Activated T-cell treated with anti-CD3 and anti-CD28 coated beads, Interleukin-2, amount 50 U/mL, for 4 hours (primary cell): ENCODE results near the gene ARMC2. TPM values are rescaled to one million over a fixed set of nuclear protein-coding genes. Genes with fewer than 3 reads are reported as not detected.
"Not testable (repeated sequence)": the region's sequence is repeated elsewhere in the genome, so short reads cannot be mapped to it uniquely, and the experiment has no call there.

ENCODE experiments used
- ATAC-seq, 2 donors: fragments of 200-7000 bp; cut with Tn5 transposase; one replicate each; pipeline ENCODE4 v1.10.0; 2021
- DNase-seq: peaks from one replicate; pipeline ENCODE4 v3.0.0-alpha.2; 2020
- H3K27me3 Mint-ChIP-seq: one replicate; pipeline ENCODE4 v1.8.0; 2021; ENCODE audit warnings: low read depth, mixed read lengths
- H3K36me3 Mint-ChIP-seq: one replicate; pipeline ENCODE4 v1.8.0; 2022; ENCODE audit warnings: mixed read lengths; ENCODE audit not compliant: insufficient read depth
- H3K4me1 Mint-ChIP-seq: one replicate; pipeline ENCODE4 v1.8.0; 2021; ENCODE audit warnings: low read depth, mixed read lengths
- H3K4me3 Mint-ChIP-seq: one replicate; pipeline ENCODE4 v1.8.0; 2021; ENCODE audit warnings: mild to moderate bottlenecking, moderate library complexity, mixed read lengths
- H3K9me3 Mint-ChIP-seq: one replicate; pipeline ENCODE4 v1.8.0; 2021; ENCODE audit warnings: mixed read lengths
- total RNA-seq, 3 donors: library from RNA; stranded (reverse); gene quantifications; one replicate each; pipeline ENCODE4 v1.2.1, GENCODE V29; 2021

ARMC2 gene
- total RNA-seq, 3 donors from 2014 or later, result 2.2 to 2.8 (median 2.3) TPM

GRCh38 chr6:108890898-108891297 lies 42.7 kb downstream of the ARMC2 start:
- not testable (repeated sequence) for H3K4me3 Mint-ChIP-seq, ATAC-seq, H3K9me3 Mint-ChIP-seq, H3K36me3 Mint-ChIP-seq, H3K27me3 Mint-ChIP-seq, DNase-seq
- H3K4me1 Mint-ChIP-seq, result peaks cover 13% of the 10 kb centered on the region

- peaks cover 33% of the 10 kb centered on the region for H3K4me1 Mint-ChIP-seq
- DNase-seq (no peak), ATAC-seq (peak in 1 of 2 donors; percentile 48)
- no peaks in the 10 kb centered on the region for H3K9me3 Mint-ChIP-seq
- no peaks in the 10 kb centered on the region for H3K27me3 Mint-ChIP-seq
- no peaks in the 10 kb centered on the region for H3K36me3 Mint-ChIP-seq
- H3K4me3 Mint-ChIP-seq, result no peak overlapping the region
These were observed 47.3 kb downstream of the ARMC2 start for GRCh38 chr6:108895571-108895970.

GRCh38 chr6:108896111-108896661 lies 48.0 kb downstream of the ARMC2 start:
- DNase-seq (no peak), ATAC-seq (peak in 1 of 2 donors; percentile 70)
- H3K4me1 Mint-ChIP-seq, result peaks cover 35% of the 10 kb centered on the region
- no peak overlapping the region for H3K4me3 Mint-ChIP-seq
- H3K27me3 Mint-ChIP-seq, result no peaks in the 10 kb centered on the region
- no peaks in the 10 kb centered on the region for H3K36me3 Mint-ChIP-seq
- no peaks in the 10 kb centered on the region for H3K9me3 Mint-ChIP-seq

- Mint-ChIP-seq H3K36me3 (no peaks in the 10 kb centered on the region), H3K27me3 (no peaks in the 10 kb centered on the region), H3K9me3 (no peaks in the 10 kb centered on the region), H3K4me1 (peaks cover 43% of the 10 kb centered on the region), H3K4me3 (no peak overlapping the region)
- ATAC-seq, result no peak
- DNase-seq, result no peak
These were observed 49.1 kb downstream of the ARMC2 start for GRCh38 chr6:108897371-108897770.

- Mint-ChIP-seq H3K27me3 (no peaks in the 10 kb centered on the region), H3K36me3 (no peaks in the 10 kb centered on the region), H3K4me3 (no peak overlapping the region), H3K9me3 (no peaks in the 10 kb centered on the region), H3K4me1 (peaks cover 32% of the 10 kb centered on the region)
- DNase-seq (no peak), ATAC-seq (peak; percentile 46 to 58)
These were observed 54.2 kb downstream of the ARMC2 start for GRCh38 chr6:108902382-108902792.

- no peaks in the 10 kb centered on the region for H3K27me3 Mint-ChIP-seq
- no peak overlapping the region for H3K4me3 Mint-ChIP-seq
- peaks cover 27% of the 10 kb centered on the region for H3K4me1 Mint-ChIP-seq
- ATAC-seq (no peak), DNase-seq (no peak)
- no peaks in the 10 kb centered on the region for H3K9me3 Mint-ChIP-seq
- no peaks in the 10 kb centered on the region for H3K36me3 Mint-ChIP-seq
These were observed 55.6 kb downstream of the ARMC2 start for GRCh38 chr6:108903796-108904195.

GRCh38 chr6:108904741-108905140 lies 56.5 kb downstream of the ARMC2 start:
- Mint-ChIP-seq H3K27me3 (no peaks in the 10 kb centered on the region), H3K36me3 (no peaks in the 10 kb centered on the region), H3K4me1 (peaks cover 27% of the 10 kb centered on the region), H3K9me3 (no peaks in the 10 kb centered on the region), H3K4me3 (no peak overlapping the region)
- DNase-seq (no peak), ATAC-seq (no peak)

- Mint-ChIP-seq H3K4me1 (peaks cover 3% of the 10 kb centered on the region), H3K9me3 (no peaks in the 10 kb centered on the region), H3K4me3 (no peak overlapping the region), H3K36me3 (no peaks in the 10 kb centered on the region), H3K27me3 (no peaks in the 10 kb centered on the region)
- DNase-seq (peak; percentile 22), ATAC-seq (no peak)
These were observed 66.2 kb downstream of the ARMC2 start for GRCh38 chr6:108914235-108915022.

GRCh38 chr6:108915258-108915657 lies 67.0 kb downstream of the ARMC2 start:
- no peaks in the 10 kb centered on the region for H3K36me3 Mint-ChIP-seq
- no peaks in the 10 kb centered on the region for H3K27me3 Mint-ChIP-seq
- no peaks in the 10 kb centered on the region for H3K9me3 Mint-ChIP-seq
- ATAC-seq (no peak), DNase-seq (no peak)
- H3K4me1 Mint-ChIP-seq, result peaks cover 3% of the 10 kb centered on the region
- H3K4me3 Mint-ChIP-seq, result no peak overlapping the region

GRCh38 chr6:108916026-108916686 lies 67.9 kb downstream of the ARMC2 start:
- DNase-seq (no peak), ATAC-seq (peak; percentile 40 to 70)
- Mint-ChIP-seq H3K4me1 (peaks cover 11% of the 10 kb centered on the region), H3K27me3 (no peaks in the 10 kb centered on the region), H3K36me3 (no peaks in the 10 kb centered on the region), H3K4me3 (no peak overlapping the region), H3K9me3 (no peaks in the 10 kb centered on the region)

GRCh38 chr6:108920751-108921150 lies 72.5 kb downstream of the ARMC2 start:
- no peak for DNase-seq
- Mint-ChIP-seq H3K4me1 (peaks cover 38% of the 10 kb centered on the region), H3K4me3 (no peak overlapping the region), H3K36me3 (no peaks in the 10 kb centered on the region), H3K27me3 (no peaks in the 10 kb centered on the region), H3K9me3 (peaks cover 8% of the 10 kb centered on the region)
- no peak for ATAC-seq

- ATAC-seq, result peak; percentile 91 to 95
- Mint-ChIP-seq H3K36me3 (no peaks in the 10 kb centered on the region), H3K27me3 (no peaks in the 10 kb centered on the region), H3K4me3 (no peak overlapping the region), H3K9me3 (peaks cover 8% of the 10 kb centered on the region), H3K4me1 (peaks cover 38% of the 10 kb centered on the region)
- no peak for DNase-seq
These were observed 73.5 kb downstream of the ARMC2 start for GRCh38 chr6:108921547-108922361.

- ATAC-seq (no peak), DNase-seq (no peak)
- no peaks in the 10 kb centered on the region for H3K27me3 Mint-ChIP-seq
- no peak overlapping the region for H3K4me3 Mint-ChIP-seq
- H3K4me1 Mint-ChIP-seq, result peaks cover 38% of the 10 kb centered on the region
- H3K9me3 Mint-ChIP-seq, result peaks cover 8% of the 10 kb centered on the region
- no peaks in the 10 kb centered on the region for H3K36me3 Mint-ChIP-seq
These were observed 74.3 kb downstream of the ARMC2 start for GRCh38 chr6:108922499-108922898.

- H3K4me1 Mint-ChIP-seq, result peaks cover 21% of the 10 kb centered on the region
- H3K9me3 Mint-ChIP-seq, result peaks cover 8% of the 10 kb centered on the region
- H3K4me3 Mint-ChIP-seq, result no peak overlapping the region
- ATAC-seq (no peak), DNase-seq (no peak)
- H3K27me3 Mint-ChIP-seq, result no peaks in the 10 kb centered on the region
- H3K36me3 Mint-ChIP-seq, result no peaks in the 10 kb centered on the region
These were observed 79.7 kb downstream of the ARMC2 start for GRCh38 chr6:108927927-108928326.
